ENCODE results near the gene BLVRA. TPM values are rescaled to one million over a fixed set of nuclear protein-coding genes. Genes with fewer than 3 reads are reported as not detected.

Gene BLVRA
- total and polyA plus RNA-seq, 11 donors, result 32.6 to 68.3 (median 44.1) TPM

GRCh38 chr7:43761938-43762692 lies 3.6 kb downstream of the BLVRA start:
- no peaks in the 10 kb centered on the region for H3K27me3 ChIP-seq
- H3K36me3 ChIP-seq, result no peaks in the 10 kb centered on the region
- ATAC-seq, result no peak
- 74 to 82% (median 78%) methylated on average over 5 of the region's 5 CpGs for WGBS, 4 donors
- peaks cover 0 to 88% (median 9%) of the 10 kb centered on the region in 12 donors for H3K4me1 ChIP-seq
- no peak for DNase-seq
- no peak for TF ChIP-seq CTCF (IDR thresholded peaks at IDR 0.05)
- no peak for TF ChIP-seq POLR2A (IDR thresholded peaks at IDR 0.05)
- peak overlapping the region in 1 of 12 donors; percentile 71 for H3K27ac ChIP-seq
- intact Hi-C loops (cut with DNase I), result no loop called here
- no peaks in the 10 kb centered on the region for H3K9me3 ChIP-seq
- no peak overlapping the region for H3K4me3 ChIP-seq

GRCh38 chr7:43763183-43763582 lies 4.7 kb downstream of the BLVRA start:
- Histone ChIP-seq H3K9me3 (no peaks in the 10 kb centered on the region), H3K4me3 (no peak overlapping the region), H3K27me3 (no peaks in the 10 kb centered on the region), H3K4me1 (peaks cover 0 to 80% (median 6%) of the 10 kb centered on the region in 12 donors), H3K36me3 (no peaks in the 10 kb centered on the region), H3K27ac (peak overlapping the region in 1 of 12 donors; percentile 71)
- no peak for TF ChIP-seq CTCF (IDR thresholded peaks at IDR 0.05)
- TF ChIP-seq POLR2A (IDR thresholded peaks at IDR 0.05), result no peak
- intact Hi-C loops (cut with DNase I), result no loop called here
- DNase-seq (no peak), ATAC-seq (no peak)
- 87 to 95% (median 91%) methylated on average over 3 of the region's 3 CpGs for WGBS, 4 donors

GRCh38 chr7:43764039-43764761 lies 5.7 kb downstream of the BLVRA start:
- Histone ChIP-seq H3K36me3 (no peaks in the 10 kb centered on the region), H3K4me1 (peaks cover 0 to 83% (median 6%) of the 10 kb centered on the region in 12 donors), H3K27me3 (no peaks in the 10 kb centered on the region), H3K9me3 (no peaks in the 10 kb centered on the region), H3K4me3 (peak overlapping the region in 1 of 12 donors; percentile 23), H3K27ac (peak overlapping the region in 2 of 12 donors; percentile 6 to 72)
- TF ChIP-seq POLR2A (IDR thresholded peaks at IDR 0.05) (no peak), CTCF (IDR thresholded peaks at IDR 0.05) (no peak)
- intact Hi-C loops (cut with DNase I), result no loop called here
- peak in 3 of 4 donors; percentile 41 to 63 (median 51) for ATAC-seq
- peak in 3 of 5 donors; percentile 34 to 44 (median 39) for DNase-seq
- WGBS, 4 donors, result 51 to 65% (median 62%) methylated on average over 9 of the region's 9 CpGs

GRCh38 chr7:43764807-43765491 lies 6.5 kb downstream of the BLVRA start:
- peaks cover 0 to 80% (median 0%) of the 10 kb centered on the region in 12 donors for H3K4me1 ChIP-seq
- TF ChIP-seq POLR2A (IDR thresholded peaks at IDR 0.05) (no peak), CTCF (IDR thresholded peaks at IDR 0.05) (no peak)
- ATAC-seq (no peak), DNase-seq (no peak)
- no peaks in the 10 kb centered on the region for H3K9me3 ChIP-seq
- H3K27me3 ChIP-seq, result no peaks in the 10 kb centered on the region
- intact Hi-C loops (cut with DNase I), result no loop called here
- H3K4me3 ChIP-seq, result no peak overlapping the region
- 80 to 89% (median 86%) methylated on average over 10 of the region's 10 CpGs for WGBS, 4 donors
- H3K27ac ChIP-seq, result peak overlapping the region in 2 of 12 donors; percentile 6 to 72
- H3K36me3 ChIP-seq, result no peaks in the 10 kb centered on the region
